H1 (cell line): ENCODE data around the gene SLC1A4.

Experiments used
- CTCF ChIP-seq, 3 experiments: IDR thresholded peaks; 1 replicate in 2 of 3; 2 replicates in 1 of 3; pipeline versions ENCODE4 v1.5.1 to v1.6.1; 2011; ENCODE audit warnings: low read length in 3 of 3, mild to moderate bottlenecking in 3 of 3, inconsistent platforms in 2 of 3, low read depth in 1 of 3, moderate library complexity in 1 of 3; ENCODE audit not compliant: insufficient read depth in 1 of 3; ENCODE audit errors: control extremely low read depth in 1 of 3
- EP300 ChIP-seq, 2 experiments: IDR thresholded peaks; 1 replicate in 1 of 2; 2 replicates in 1 of 2; pipeline ENCODE4 v1.6.1; 2011 to 2012; ENCODE audit warnings: low read depth in 2 of 2, low read length in 2 of 2, mild to moderate bottlenecking in 2 of 2, borderline replicate concordance in 1 of 2, inconsistent platforms in 1 of 2, moderate library complexity in 1 of 2
- NANOG ChIP-seq: IDR thresholded peaks from 2 replicates; pipeline ENCODE4 v1.6.1; 2011; ENCODE audit warnings: low read length, low read depth, mild to moderate bottlenecking, inconsistent platforms; ENCODE audit not compliant: insufficient read depth, poor library complexity, severe bottlenecking
- POLR2A ChIP-seq, 2 experiments: IDR thresholded peaks; 1 replicate in 1 of 2; 2 replicates in 1 of 2; pipeline ENCODE4 v1.6.1; 2011; ENCODE audit warnings: low read depth in 2 of 2, low read length in 2 of 2, mild to moderate bottlenecking in 2 of 2; ENCODE audit errors: control extremely low read depth in 1 of 2
- TF ChIP-seq, protein P1 (sequence below): IDR thresholded peaks from 2 replicates; pipeline ENCODE4 v1.6.1; 2011; ENCODE audit warnings: low read depth, mild to moderate bottlenecking, low read length; ENCODE audit not compliant: insufficient read depth
- TF ChIP-seq, protein P2 (sequence below): IDR thresholded peaks from 2 replicates; pipeline ENCODE4 v1.6.1; 2012; ENCODE audit warnings: inconsistent platforms

DNA sequence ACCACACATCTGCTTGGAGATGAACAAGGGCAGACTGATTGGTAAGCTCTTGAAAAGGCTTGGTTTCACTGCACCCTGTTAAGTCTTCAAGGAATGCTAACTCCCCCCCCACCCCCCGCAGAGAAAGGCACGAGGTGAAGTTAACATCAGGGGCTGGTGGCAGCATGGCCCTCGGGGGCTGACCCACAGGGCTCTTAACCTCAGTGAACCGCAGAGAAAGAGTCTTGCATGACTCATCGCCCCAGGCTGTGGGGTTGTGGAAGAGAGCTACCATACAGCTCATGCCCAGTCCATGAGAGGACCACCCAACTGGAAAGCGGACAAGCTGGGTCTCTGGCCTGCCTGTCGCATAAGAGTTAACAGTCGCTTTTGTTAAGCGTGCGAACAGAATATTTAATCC lies 56.5 kb downstream of the SLC1A4 start:
- TF ChIP-seq CTCF (IDR thresholded peaks at IDR 0.05; ENCODE audit: control extremely low read depth in 1 of 3, insufficient read depth in 1 of 3, low read depth in 1 of 3, low read length in 3 of 3) (no peak), EP300 (IDR thresholded peaks at IDR 0.05; ENCODE audit: borderline replicate concordance in 1 of 2, low read depth in 2 of 2, low read length in 2 of 2) (no peak), POLR2A (IDR thresholded peaks at IDR 0.05; ENCODE audit: control extremely low read depth in 1 of 2, low read depth in 2 of 2, low read length in 2 of 2) (no peak), NANOG (peak; percentile 7)
- TF ChIP-seq, protein P1, sequence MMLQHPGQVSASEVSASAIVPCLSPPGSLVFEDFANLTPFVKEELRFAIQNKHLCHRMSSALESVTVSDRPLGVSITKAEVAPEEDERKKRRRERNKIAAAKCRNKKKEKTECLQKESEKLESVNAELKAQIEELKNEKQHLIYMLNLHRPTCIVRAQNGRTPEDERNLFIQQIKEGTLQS: no peak
- TF ChIP-seq, protein P2, sequence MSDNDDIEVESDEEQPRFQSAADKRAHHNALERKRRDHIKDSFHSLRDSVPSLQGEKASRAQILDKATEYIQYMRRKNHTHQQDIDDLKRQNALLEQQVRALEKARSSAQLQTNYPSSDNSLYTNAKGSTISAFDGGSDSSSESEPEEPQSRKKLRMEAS: peak; percentile 89
